ACHN (cell line): ENCODE data around the gene ZNF766.

Source experiments
- DNase-seq: peaks from one replicate; pipeline ENCODE4 v3.0.0-alpha.2; 2015
- in situ Hi-C: cut with HindIII; loops from 2 replicates; pipeline ENCODE4 v1.10.0; 2017; ENCODE audit warnings: low sequenced_read_pairs, low pct_ligation_motif_present, low pct_unique_long_range_greater_than_20kb

The ZNF766 gene

GRCh38 chr19:52343548-52343947 is 74.2 kb downstream of the ZNF766 start:
- in situ Hi-C loops, result no loop called here
- no peak for DNase-seq

- no peak for DNase-seq
- in situ Hi-C loops, result no loop called here
Measured at GRCh38 chr19:52345162-52345561, 75.8 kb downstream of the ZNF766 start.
